ENCODE results near the gene UACA.

- TF ChIP-seq POLR2A (IDR thresholded peaks at IDR 0.05; ENCODE audit: low read depth, low read length) (no peak), TAF1 (IDR thresholded peaks at IDR 0.05; ENCODE audit: low read depth, low read length) (no peak), POLR2AphosphoS5 (IDR thresholded peaks at IDR 0.05; ENCODE audit: low read depth, low read length) (no peak), SPI1 (IDR thresholded peaks at IDR 0.05; ENCODE audit: low read depth, low read length) (no peak), POU2F2 (IDR thresholded peaks at IDR 0.05; ENCODE audit: low read depth, low read length) (no peak), PAX5 (IDR thresholded peaks at IDR 0.05; ENCODE audit: insufficient read depth, low read length, severe bottlenecking) (no peak)
Observed at GRCh38 chr15:70772402-70772801, 9.0 kb upstream of the UACA start.

Measured in GM12891 (cell line).